H9 (cell line): ENCODE results near the gene TAOK1. TPM values are rescaled to one million over a fixed set of nuclear protein-coding genes. Genes with fewer than 3 reads are reported as not detected.

Experiments used
- DNase-seq: peaks from one replicate; pipeline ENCODE4 v3.0.0-alpha.2; 2017
- H2AFZ ChIP-seq: one replicate; pipeline ENCODE4 v1.6.1; 2013; ENCODE audit warnings: mild to moderate bottlenecking, low read length, control low read depth, moderate library complexity
- H2AK5ac ChIP-seq: 2 replicates; pipeline ENCODE4 v1.6.1; 2013; ENCODE audit warnings: low read length, control low read depth, mixed read lengths; ENCODE audit not compliant: insufficient read length
- H2BK120ac ChIP-seq: one replicate; pipeline ENCODE4 v1.6.1; 2013; ENCODE audit warnings: low read depth, mild to moderate bottlenecking, low read length, control low read depth, inconsistent platforms; ENCODE audit not compliant: poor library complexity, severe bottlenecking
- H2BK12ac ChIP-seq: 2 replicates; pipeline ENCODE4 v1.6.1; 2013; ENCODE audit warnings: low read length, control low read depth, mixed read lengths, low read depth; ENCODE audit not compliant: insufficient read length
- H2BK15ac ChIP-seq: 2 replicates; pipeline ENCODE4 v1.6.1; 2013; ENCODE audit warnings: low read depth, low read length, control low read depth
- H2BK20ac ChIP-seq: one replicate; pipeline ENCODE4 v1.6.1; 2013; ENCODE audit warnings: low read depth, mild to moderate bottlenecking, low read length, control low read depth, inconsistent platforms; ENCODE audit not compliant: poor library complexity, severe bottlenecking
- H2BK5ac ChIP-seq: 2 replicates; pipeline ENCODE4 v1.6.1; 2013; ENCODE audit warnings: low read length, control low read depth, mixed read lengths; ENCODE audit not compliant: insufficient read length
- H3K14ac ChIP-seq: 2 replicates; pipeline ENCODE4 v1.6.1; 2013; ENCODE audit warnings: low read length, control low read depth; ENCODE audit not compliant: insufficient read depth
- H3K18ac ChIP-seq: 2 replicates; pipeline ENCODE4 v1.6.1; 2013; ENCODE audit warnings: low read depth, mild to moderate bottlenecking, mixed read lengths, low read length, control low read depth; ENCODE audit not compliant: insufficient read length
- H3K23ac ChIP-seq: 2 replicates; pipeline ENCODE4 v1.6.1; 2013; ENCODE audit warnings: low read length, control low read depth, mixed read lengths, low read depth; ENCODE audit not compliant: insufficient read length
- H3K23me2 ChIP-seq: 2 replicates; pipeline ENCODE4 v1.6.1; 2013; ENCODE audit warnings: low read depth, mild to moderate bottlenecking, mixed read lengths, low read length, control low read depth; ENCODE audit not compliant: insufficient read length, poor library complexity, severe bottlenecking
- H3K27ac ChIP-seq: 2 replicates; pipeline ENCODE4 v1.5.1; 2013; ENCODE audit warnings: low read length, control low read depth, mixed read lengths, low read depth; ENCODE audit not compliant: insufficient read length
- H3K27me3 ChIP-seq: 2 replicates; pipeline ENCODE4 v1.6.1; 2013; ENCODE audit warnings: low read length, control low read depth, inconsistent platforms; ENCODE audit not compliant: insufficient read depth
- H3K4ac ChIP-seq: 2 replicates; pipeline ENCODE4 v1.6.1; 2013; ENCODE audit warnings: low read depth, mild to moderate bottlenecking, control low read depth, inconsistent platforms, low read length, moderate library complexity
- H3K4me1 ChIP-seq: 2 replicates; pipeline ENCODE4 v1.6.1; 2013; ENCODE audit warnings: low read length, control low read depth, inconsistent platforms; ENCODE audit not compliant: insufficient read depth
- H3K4me2 ChIP-seq: 2 replicates; pipeline ENCODE4 v1.6.1; 2013; ENCODE audit warnings: low read length, control low read depth, mixed read lengths; ENCODE audit not compliant: insufficient read length, insufficient read depth
- H3K56ac ChIP-seq: 2 replicates; pipeline ENCODE4 v1.6.1; 2013; ENCODE audit warnings: low read depth, mild to moderate bottlenecking, mixed read lengths, low read length, control low read depth; ENCODE audit not compliant: insufficient read length
- H3K79me1 ChIP-seq: 2 replicates; pipeline ENCODE4 v1.6.1; 2013; ENCODE audit warnings: low read depth, mild to moderate bottlenecking, moderate library complexity, low read length, control low read depth, inconsistent platforms; ENCODE audit not compliant: insufficient read depth, poor library complexity, severe bottlenecking
- H3K79me2 ChIP-seq: 2 replicates; pipeline ENCODE4 v1.6.1; 2013; ENCODE audit warnings: low read length, control low read depth, inconsistent platforms; ENCODE audit not compliant: insufficient read depth
- H3K9ac ChIP-seq: 2 replicates; pipeline ENCODE4 v1.6.1; 2013; ENCODE audit warnings: low read length, control low read depth, mixed read lengths; ENCODE audit not compliant: insufficient read length; ENCODE audit errors: extremely low read depth
- H3K9me3 ChIP-seq: one replicate; pipeline ENCODE4 v1.6.1; 2013; ENCODE audit warnings: low read depth, low read length, inconsistent platforms; ENCODE audit not compliant: control insufficient read depth
- H3T11ph ChIP-seq: one replicate; pipeline ENCODE4 v1.6.1; 2013; ENCODE audit warnings: mild to moderate bottlenecking, low read length, control low read depth, inconsistent platforms
- H4K20me1 ChIP-seq: one replicate; pipeline ENCODE4 v1.6.1; 2013; ENCODE audit not compliant: control insufficient read depth, insufficient read length, insufficient read depth
- H4K5ac ChIP-seq: 2 replicates; pipeline ENCODE4 v1.6.1; 2013; ENCODE audit warnings: low read depth, mild to moderate bottlenecking, mixed read lengths, low read length, control low read depth; ENCODE audit not compliant: insufficient read length
- H4K8ac ChIP-seq: replicated peaks from 2 replicates; pipeline ENCODE4 v1.6.1; 2013; ENCODE audit warnings: low read length, control low read depth, mixed read lengths, low read depth; ENCODE audit not compliant: insufficient read length
- H4K91ac ChIP-seq: 2 replicates; pipeline ENCODE4 v1.6.1; 2013; ENCODE audit warnings: low read depth, mild to moderate bottlenecking, moderate library complexity, mixed read lengths, low read length, control low read depth; ENCODE audit not compliant: insufficient read length
- H3K27ac Mint-ChIP-seq, 3 experiments: 2 replicates in 2 of 3; 3 replicates in 1 of 3; pipeline ENCODE4 v1.8.0; 2020 to 2021; ENCODE audit warnings: mixed read lengths in 3 of 3, mild to moderate bottlenecking in 1 of 3, moderate library complexity in 1 of 3
- H3K27me3 Mint-ChIP-seq: 2 replicates; pipeline ENCODE4 v1.8.0; 2021; ENCODE audit warnings: low read depth, mild to moderate bottlenecking, moderate library complexity, mixed read lengths
- H3K36me3 Mint-ChIP-seq, 3 experiments: 2 replicates in 2 of 3; 3 replicates in 1 of 3; pipeline ENCODE4 v1.8.0; 2020 to 2021; ENCODE audit warnings: low read depth in 3 of 3, mixed read lengths in 3 of 3; ENCODE audit not compliant: insufficient read depth in 1 of 3
- H3K4me1 Mint-ChIP-seq, 2 experiments: 2 replicates each; pipeline ENCODE4 v1.8.0; 2020; ENCODE audit warnings: mixed read lengths in 2 of 2
- H3K4me3 Mint-ChIP-seq, 2 experiments: 2 replicates in 1 of 2; 3 replicates in 1 of 2; pipeline ENCODE4 v1.8.0; 2020 to 2021; ENCODE audit warnings: mild to moderate bottlenecking in 2 of 2, mixed read lengths in 2 of 2, moderate library complexity in 1 of 2
- H3K9me3 Mint-ChIP-seq, 2 experiments: 2 replicates in 1 of 2; 3 replicates in 1 of 2; pipeline ENCODE4 v1.8.0; 2020; ENCODE audit warnings: mild to moderate bottlenecking in 2 of 2, mixed read lengths in 2 of 2, moderate library complexity in 1 of 2
- CTCF ChIP-seq: fragments of 200-600 bp; sonication (generic); conservative IDR thresholded peaks from 3 replicates; pipeline ENCODE4 v1.8.0; 2021; ENCODE audit warnings: antibody characterized with exemption, mild to moderate bottlenecking
- WGBS: extraction: QIAGEN DNeasy Blood & Tissue Kit; methylation state at CpG from one replicate; pipeline ENCODE4 v1.1.7; 2013; ENCODE audit warnings: missing lambda C conversion rate, low lambda C conversion rate, mixed read lengths; ENCODE audit not compliant: insufficient read length; ENCODE audit errors: extremely low coverage; 5-methylcytosine and 5-hydroxymethylcytosine counted together
- total RNA-seq: library from RNA; stranded (reverse); gene quantifications from 2 replicates; pipeline ENCODE4 v1.2.1, GENCODE V29; 2021

The TAOK1 gene
- total RNA-seq, 1 experiment from 2014 or later, result 93.0 TPM

GRCh38 chr17:29346462-29346861 is 43.7 kb upstream of the TAOK1 start:
- Mint-ChIP-seq H3K27me3 (peaks cover 1% of the 10 kb centered on the region), H3K9me3 (no peaks in the 10 kb centered on the region), H3K4me1 (no peaks in the 10 kb centered on the region), H3K27ac (no peak overlapping the region), H3K36me3 (no peaks in the 10 kb centered on the region), H3K4me3 (no peak overlapping the region)
- no peak overlapping the region for H2BK5ac ChIP-seq
- no peak overlapping the region for H3K18ac ChIP-seq
- no peak for DNase-seq
- no peak overlapping the region for H3K23ac ChIP-seq
- no peak for TF ChIP-seq CTCF
- no peak overlapping the region for H3K14ac ChIP-seq
- no peak overlapping the region for H3K56ac ChIP-seq
- no peaks in the 10 kb centered on the region for H3K9me3 ChIP-seq
- no peaks in the 10 kb centered on the region for H3K79me1 ChIP-seq
- H3K4me2 ChIP-seq, result no peak overlapping the region
- no peak overlapping the region for H3K4ac ChIP-seq
- no peaks in the 10 kb centered on the region for H3K79me2 ChIP-seq
- H4K8ac ChIP-seq, result no peak overlapping the region
- no peak overlapping the region for H2BK12ac ChIP-seq
- no peak overlapping the region for H2BK15ac ChIP-seq
- H3T11ph ChIP-seq, result no peak overlapping the region
- H3K23me2 ChIP-seq, result no peaks in the 10 kb centered on the region
- H2BK20ac ChIP-seq, result no peak overlapping the region
- no peak overlapping the region for H3K9ac ChIP-seq
- no peaks in the 10 kb centered on the region for H3K27me3 ChIP-seq
- no CpG with 5 or more reads among the region's 6 CpGs for whole genome bisulfite sequencing
- no peak overlapping the region for H2AFZ ChIP-seq
- no peaks in the 10 kb centered on the region for H4K20me1 ChIP-seq
- no peaks in the 10 kb centered on the region for H3K4me1 ChIP-seq
- no peak overlapping the region for H4K5ac ChIP-seq
- no peak overlapping the region for H4K91ac ChIP-seq
- no peak overlapping the region for H3K27ac ChIP-seq
- no peak overlapping the region for H2AK5ac ChIP-seq
- H2BK120ac ChIP-seq, result no peak overlapping the region
